ENCODE data around the gene HS1BP3.

HS1BP3 gene

DNA sequence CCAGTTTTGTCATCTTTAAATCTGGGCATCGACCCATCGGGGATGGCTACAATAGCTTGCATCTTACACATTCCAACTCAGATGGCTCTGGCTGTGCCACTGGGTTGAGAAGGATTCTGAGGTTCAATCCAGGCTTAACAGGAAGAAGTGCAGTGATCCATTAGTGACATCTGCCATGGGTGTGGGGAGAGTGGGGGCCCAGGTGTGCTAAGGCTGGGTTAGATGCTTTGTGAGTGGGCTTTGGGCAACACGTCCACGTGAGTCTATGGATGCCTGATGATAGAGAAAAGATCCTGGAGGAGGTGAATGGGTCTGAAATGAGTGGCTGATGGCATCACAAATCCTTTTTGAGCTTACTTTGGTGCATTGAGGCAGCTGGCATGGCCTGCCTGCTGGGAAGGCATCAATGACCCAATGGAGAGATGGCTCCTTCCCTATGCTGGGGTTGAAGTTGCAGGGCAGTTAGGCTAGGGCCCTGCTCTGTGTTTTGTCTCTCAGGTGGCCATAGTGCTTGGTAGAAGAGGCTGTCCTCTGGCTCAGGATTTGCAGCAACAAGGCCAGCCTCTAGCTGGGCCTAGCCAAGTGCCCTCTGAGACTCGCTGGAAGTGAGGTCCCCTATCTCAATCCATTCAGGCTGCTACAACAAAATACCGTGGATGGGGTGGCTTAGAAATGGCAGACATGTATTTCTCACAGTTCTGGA, 56.7 kb downstream of the HS1BP3 start:
- H3K4me3 ChIP-seq (ENCODE audit: low read depth, low read length) = no peak overlapping the region
- TF ChIP-seq, protein P1, sequence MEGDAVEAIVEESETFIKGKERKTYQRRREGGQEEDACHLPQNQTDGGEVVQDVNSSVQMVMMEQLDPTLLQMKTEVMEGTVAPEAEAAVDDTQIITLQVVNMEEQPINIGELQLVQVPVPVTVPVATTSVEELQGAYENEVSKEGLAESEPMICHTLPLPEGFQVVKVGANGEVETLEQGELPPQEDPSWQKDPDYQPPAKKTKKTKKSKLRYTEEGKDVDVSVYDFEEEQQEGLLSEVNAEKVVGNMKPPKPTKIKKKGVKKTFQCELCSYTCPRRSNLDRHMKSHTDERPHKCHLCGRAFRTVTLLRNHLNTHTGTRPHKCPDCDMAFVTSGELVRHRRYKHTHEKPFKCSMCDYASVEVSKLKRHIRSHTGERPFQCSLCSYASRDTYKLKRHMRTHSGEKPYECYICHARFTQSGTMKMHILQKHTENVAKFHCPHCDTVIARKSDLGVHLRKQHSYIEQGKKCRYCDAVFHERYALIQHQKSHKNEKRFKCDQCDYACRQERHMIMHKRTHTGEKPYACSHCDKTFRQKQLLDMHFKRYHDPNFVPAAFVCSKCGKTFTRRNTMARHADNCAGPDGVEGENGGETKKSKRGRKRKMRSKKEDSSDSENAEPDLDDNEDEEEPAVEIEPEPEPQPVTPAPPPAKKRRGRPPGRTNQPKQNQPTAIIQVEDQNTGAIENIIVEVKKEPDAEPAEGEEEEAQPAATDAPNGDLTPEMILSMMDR (IDR thresholded peaks at IDR 0.05; ENCODE audit: insufficient read depth, low read depth, low read length, missing control alignments) = no peak
- no peak for DNase-seq (ENCODE audit: low read depth)

DNA sequence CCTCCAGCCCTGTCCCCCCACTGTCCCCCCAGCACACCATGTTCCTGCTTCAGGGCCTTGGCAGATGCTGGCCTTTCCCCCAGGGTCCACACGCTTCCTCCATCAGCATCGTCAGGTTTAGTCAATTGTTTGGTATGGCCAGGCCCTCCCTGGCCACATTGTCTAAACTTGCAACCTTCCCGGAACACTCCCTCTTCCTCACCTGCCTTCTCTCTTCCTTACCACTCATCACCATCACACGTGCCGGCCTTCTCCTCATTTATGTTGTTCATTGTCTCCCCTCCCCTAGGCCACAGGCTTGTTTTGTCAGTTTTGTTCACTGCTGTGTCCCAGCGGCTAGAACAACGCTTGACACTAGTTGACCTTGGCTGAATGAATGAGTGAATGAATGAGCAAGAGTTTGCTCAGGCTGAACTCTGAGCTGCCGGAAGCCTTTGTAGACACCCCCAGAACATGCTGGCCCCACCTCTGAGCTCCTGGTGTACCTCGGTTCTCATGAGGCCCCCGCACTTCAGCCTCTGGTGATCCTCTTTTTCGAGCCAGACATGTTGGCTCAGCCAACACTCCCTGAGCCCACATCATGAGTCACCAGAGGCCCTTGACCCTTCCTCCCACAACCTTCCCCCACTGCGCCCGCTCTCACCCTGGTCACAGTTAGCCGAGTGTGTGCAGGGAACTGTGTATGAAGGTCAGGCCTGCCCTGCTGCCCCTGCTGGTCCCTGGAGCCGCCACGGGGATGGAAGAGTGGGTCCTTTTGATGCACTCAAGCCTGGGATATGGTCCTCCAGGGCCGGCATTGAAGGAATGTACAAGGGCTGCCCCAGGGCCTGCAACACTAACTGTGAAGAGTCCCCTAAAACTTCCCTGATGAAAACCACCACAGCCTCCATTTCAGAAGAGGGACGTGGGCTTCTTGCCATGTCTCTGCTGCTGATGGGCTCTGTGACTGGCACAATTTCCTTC, 57.5 kb downstream of the HS1BP3 start:
- DNase-seq (ENCODE audit: low read depth) = no peak
- no peak overlapping the region for H3K4me3 ChIP-seq (ENCODE audit: low read depth, low read length)
- TF ChIP-seq, protein P1 (IDR thresholded peaks at IDR 0.05; ENCODE audit: insufficient read depth, low read depth, low read length, missing control alignments) = no peak

DNA sequence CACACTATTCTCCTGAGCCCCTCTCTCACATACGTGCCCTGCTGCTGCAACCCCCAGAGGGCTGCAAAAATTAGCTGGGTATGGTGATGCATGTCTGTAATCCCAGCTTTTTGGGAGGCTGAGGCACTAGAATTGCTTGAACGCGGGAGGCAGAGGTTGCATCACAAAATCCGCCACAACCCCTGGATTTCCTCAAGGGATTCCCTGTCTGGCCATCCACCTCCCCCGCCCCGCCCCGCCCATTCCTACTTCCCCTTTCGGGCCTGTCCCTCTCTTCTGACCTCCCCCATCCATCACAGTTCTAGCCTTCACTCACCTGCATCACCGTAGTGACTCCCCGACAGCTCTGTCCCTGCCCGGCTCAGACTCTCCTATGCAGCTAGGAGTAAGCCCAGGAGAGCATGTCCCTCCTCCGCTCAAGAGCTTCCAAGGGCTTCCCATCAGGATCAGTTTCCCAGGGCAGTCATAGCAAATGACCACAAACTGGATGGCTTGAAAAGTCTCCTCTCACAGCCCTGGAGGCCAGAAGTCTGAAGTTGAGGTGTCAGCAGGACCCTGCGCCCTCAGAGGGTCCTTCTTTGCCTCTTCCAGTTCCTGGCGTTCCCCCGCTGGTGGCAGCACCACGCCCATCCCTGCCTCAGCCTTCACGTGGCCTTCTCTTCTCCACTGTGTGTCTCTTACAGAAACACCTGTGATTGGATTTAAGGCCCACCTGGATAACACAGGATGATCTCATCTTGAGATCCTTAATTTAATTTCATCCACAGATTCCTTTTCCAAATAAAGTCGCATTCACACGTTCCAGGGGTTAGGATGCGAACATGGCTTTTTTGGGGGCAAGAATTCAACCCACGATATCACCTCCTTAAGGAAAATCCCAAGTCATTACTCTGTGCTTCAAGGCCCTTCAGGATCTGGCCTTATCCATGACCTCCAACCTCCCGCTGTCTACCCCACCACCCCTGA, 58.5 kb downstream of the HS1BP3 start:
- TF ChIP-seq, protein P1 (IDR thresholded peaks at IDR 0.05; ENCODE audit: insufficient read depth, low read depth, low read length, missing control alignments) = no peak
- no peak overlapping the region for H3K4me3 ChIP-seq (ENCODE audit: low read depth, low read length)
- DNase-seq (ENCODE audit: low read depth) = no peak

DNA sequence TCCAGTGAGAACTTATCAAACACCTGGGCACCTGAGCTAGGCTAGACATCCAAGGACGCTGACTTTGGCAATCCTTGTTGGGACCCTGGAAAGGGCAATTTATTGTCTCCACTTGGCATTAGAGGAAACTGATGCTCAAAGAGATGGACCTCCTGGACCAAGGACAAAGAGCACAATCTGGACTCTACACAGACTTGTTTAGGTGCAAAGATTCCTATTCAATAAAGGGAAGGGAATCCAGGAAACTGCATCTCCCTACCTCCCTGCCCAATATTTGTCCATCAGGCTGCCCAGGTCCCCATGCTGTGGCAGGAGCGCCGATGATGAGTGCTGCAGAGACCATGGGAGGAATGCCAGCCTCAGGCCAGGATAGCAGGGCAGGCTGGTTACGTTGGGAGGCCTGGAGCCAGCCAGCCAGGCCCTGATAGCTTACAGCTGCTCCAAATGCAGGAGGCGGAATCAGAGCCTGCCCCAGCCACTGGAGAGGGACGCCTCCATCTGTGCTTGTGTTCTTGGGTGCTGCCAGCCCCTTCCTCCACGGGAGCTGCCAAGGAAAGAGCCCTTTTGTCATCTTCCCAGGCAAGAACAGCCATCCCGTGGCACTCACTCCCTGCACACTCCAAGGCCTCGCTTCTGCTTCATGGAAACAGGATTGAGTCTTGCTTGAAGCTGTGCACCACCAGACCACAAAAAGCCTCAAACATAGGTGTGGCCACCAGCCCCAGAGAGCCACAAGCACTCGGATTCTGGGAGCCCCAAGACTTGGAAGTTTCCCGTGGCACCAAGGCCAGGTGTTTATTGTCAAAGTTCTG, 60.0 kb downstream of the HS1BP3 start:
- TF ChIP-seq, protein P1 (IDR thresholded peaks at IDR 0.05; ENCODE audit: insufficient read depth, low read depth, low read length, missing control alignments) = no peak
- no peak overlapping the region for H3K4me3 ChIP-seq (ENCODE audit: low read depth, low read length)
- DNase-seq (ENCODE audit: low read depth) = no peak

DNA sequence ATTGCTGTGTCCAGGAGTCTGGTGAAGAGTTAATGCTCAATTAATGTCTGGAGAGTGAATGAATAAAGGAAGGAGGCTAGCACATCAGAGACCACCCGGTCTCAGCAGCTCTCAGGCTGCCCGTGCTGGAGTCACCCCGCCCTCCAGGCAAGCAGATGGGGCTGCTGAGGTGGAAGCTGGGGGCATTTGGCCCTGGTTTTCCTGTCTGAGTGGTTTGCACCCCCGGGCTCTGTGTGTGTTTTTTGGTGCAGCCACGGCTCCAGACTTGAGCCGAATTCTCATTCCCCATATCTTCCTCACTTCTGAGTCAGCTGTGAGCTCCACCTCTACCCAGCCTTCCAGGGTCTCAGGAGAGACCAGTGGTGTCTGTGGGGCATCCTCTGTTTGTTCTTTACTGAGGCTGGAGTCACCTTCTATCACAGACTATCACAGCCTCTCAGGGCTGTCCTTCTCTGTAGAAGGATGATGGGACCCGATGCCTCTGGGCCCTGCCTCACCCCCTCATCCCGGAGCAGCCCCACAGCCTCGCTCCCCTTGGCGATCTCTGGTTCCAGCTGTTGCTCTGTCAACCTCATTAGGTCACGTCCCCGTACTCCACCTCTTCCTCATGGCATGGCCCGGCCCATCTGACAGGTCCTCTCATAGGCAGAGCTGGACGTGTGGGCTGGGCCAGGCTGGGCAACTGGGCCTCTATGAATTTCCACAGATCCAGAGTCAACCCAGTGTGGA, 60.8 kb downstream of the HS1BP3 start:
- no peak for DNase-seq (ENCODE audit: low read depth)
- TF ChIP-seq, protein P1 (IDR thresholded peaks at IDR 0.05; ENCODE audit: insufficient read depth, low read depth, low read length, missing control alignments) = no peak
- H3K4me3 ChIP-seq (ENCODE audit: low read depth, low read length) = no peak overlapping the region

Measured in GM12865 (cell line).